ENCODE measurements around the gene RSPRY1. TPM values are rescaled to one million over a fixed set of nuclear protein-coding genes. Genes with fewer than 3 reads are reported as not detected.
"Not testable (repeated sequence)": the region's sequence is repeated elsewhere in the genome, so short reads cannot be mapped to it uniquely, and the experiment has no call there.

Gene RSPRY1
- total RNA-seq, 1 donor from 2014 or later = 44.0 TPM

DNA sequence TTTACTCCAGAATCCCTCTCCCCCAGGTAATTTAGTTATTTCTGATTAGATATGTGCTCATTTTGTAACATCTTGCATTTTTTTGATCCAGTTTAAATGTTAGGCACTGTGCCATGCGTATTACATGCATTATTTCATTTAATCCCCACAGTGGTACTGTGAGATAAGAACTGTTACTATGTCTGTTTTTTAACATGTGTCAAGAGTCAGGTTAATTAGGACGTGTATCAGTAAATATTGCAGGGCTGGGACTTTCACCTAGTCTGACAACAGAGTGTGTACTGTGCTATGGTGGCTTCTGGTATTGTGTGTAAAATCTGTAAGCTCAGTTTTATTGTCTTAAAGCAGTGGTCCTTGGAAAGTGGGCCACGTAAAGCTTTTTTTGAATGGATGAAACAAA, 10.6 kb downstream of the RSPRY1 start:
- no peak for DNase-seq (ENCODE audit: low spot score in 2 of 2, unreplicated experiment in 2 of 2)
- no peaks in the 10 kb centered on the region for H3K9me3 Mint-ChIP-seq
- H3K27ac Mint-ChIP-seq = peak overlapping the region; percentile 24
- TF ChIP-seq, protein P1, sequence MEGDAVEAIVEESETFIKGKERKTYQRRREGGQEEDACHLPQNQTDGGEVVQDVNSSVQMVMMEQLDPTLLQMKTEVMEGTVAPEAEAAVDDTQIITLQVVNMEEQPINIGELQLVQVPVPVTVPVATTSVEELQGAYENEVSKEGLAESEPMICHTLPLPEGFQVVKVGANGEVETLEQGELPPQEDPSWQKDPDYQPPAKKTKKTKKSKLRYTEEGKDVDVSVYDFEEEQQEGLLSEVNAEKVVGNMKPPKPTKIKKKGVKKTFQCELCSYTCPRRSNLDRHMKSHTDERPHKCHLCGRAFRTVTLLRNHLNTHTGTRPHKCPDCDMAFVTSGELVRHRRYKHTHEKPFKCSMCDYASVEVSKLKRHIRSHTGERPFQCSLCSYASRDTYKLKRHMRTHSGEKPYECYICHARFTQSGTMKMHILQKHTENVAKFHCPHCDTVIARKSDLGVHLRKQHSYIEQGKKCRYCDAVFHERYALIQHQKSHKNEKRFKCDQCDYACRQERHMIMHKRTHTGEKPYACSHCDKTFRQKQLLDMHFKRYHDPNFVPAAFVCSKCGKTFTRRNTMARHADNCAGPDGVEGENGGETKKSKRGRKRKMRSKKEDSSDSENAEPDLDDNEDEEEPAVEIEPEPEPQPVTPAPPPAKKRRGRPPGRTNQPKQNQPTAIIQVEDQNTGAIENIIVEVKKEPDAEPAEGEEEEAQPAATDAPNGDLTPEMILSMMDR (IDR thresholded peaks at IDR 0.05; ENCODE audit: unreplicated experiment) = no peak
- no peaks in the 10 kb centered on the region for H3K27me3 Mint-ChIP-seq (ENCODE audit: low read depth)
- peaks cover 21% of the 10 kb centered on the region for H3K4me1 Mint-ChIP-seq
- H3K36me3 Mint-ChIP-seq = no peaks in the 10 kb centered on the region
- no peak overlapping the region for H3K4me3 Mint-ChIP-seq

DNA sequence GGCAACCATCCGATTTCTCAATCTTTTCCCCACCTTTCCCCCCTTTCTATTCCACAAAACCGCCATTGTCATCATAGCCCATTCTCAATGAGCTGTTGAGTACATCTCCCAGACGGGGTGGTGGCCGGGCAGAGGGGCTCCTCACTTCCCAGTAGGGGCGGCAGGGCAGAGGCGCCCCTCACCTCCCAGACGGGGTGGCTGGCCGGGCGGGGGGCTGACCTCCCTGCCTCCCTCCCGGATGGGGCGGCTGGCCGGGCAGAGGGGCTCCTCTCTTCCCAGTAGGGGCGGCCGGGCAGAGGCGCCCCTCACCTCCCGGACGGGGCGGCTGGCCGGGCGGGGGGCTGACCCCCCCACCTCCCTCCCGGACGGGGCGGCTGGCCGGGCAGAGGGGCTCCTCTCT, 14.2 kb downstream of the RSPRY1 start:
- H3K27me3 Mint-ChIP-seq (ENCODE audit: low read depth); H3K4me3 Mint-ChIP-seq; H3K36me3 Mint-ChIP-seq; H3K9me3 Mint-ChIP-seq; DNase-seq (ENCODE audit: low spot score in 2 of 2, unreplicated experiment in 2 of 2); H3K27ac Mint-ChIP-seq: not testable (repeated sequence)
- peaks cover 11% of the 10 kb centered on the region for H3K4me1 Mint-ChIP-seq

DNA sequence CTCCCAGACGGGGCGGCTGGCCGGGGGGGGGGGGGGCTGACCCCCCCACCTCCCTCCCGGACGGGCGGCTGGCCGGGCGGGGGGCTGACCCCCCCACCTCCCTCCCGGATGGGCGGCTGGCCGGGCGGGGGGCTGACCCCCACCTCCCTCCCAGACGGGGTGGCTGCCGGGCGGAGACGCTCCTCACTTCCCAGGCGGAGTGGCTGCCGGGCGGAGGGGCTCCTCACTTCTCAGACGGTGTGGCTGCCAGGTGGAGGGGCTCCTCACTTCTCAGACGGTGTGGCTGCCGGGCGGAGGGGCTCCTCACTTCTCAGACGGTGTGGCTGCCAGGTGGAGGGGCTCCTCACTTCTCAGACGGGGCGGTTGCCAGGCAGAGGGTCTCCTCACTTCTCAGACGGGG, 14.8 kb downstream of the RSPRY1 start:
- H3K4me3 Mint-ChIP-seq; H3K9me3 Mint-ChIP-seq; DNase-seq (ENCODE audit: low spot score in 2 of 2, unreplicated experiment in 2 of 2); H3K27ac Mint-ChIP-seq; H3K27me3 Mint-ChIP-seq (ENCODE audit: low read depth): not testable (repeated sequence)
- Mint-ChIP-seq H3K36me3 (peaks cover 16% of the 10 kb centered on the region), H3K4me1 (peaks cover 11% of the 10 kb centered on the region)

DNA sequence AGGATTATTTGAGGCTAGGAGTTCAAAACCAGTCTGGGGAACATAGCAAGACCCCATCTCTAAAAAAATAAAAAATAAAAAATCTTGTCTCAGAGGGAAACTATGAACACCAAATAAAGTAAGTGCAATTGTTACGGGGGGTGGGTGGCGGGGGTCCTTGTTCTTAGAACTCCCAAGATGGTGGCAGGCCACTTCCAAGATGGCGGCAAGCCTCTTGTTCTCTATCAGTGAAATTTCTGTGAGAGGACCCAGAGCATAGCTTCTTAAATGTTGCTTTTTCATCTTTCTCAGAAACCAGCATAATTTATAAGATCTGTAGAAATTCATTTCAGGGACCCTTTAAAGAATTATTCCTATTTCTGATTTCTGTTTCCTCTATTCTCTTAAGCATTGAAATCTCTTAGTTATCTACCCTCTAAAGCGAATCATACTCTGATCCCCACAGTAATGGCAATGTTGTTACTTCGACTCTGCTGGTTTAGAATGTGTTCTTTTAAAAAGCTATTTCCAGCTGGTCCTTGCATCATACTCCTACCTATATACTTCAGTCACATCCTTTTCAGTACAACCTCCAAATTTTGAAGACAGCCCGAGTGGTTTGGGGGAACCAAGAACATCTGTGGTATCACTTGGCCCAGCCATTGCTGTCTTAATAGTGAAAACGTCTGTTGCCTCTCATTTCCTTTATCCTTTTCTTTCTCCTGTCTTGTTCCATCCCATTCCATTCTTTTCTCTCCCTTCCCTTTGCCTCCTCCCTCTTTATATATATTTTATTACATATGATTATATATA, 16.2 kb downstream of the RSPRY1 start:
- H3K9me3 Mint-ChIP-seq = no peaks in the 10 kb centered on the region
- no peaks in the 10 kb centered on the region for H3K27me3 Mint-ChIP-seq (ENCODE audit: low read depth)
- H3K36me3 Mint-ChIP-seq = peaks cover 19% of the 10 kb centered on the region
- no peak overlapping the region for H3K27ac Mint-ChIP-seq
- TF ChIP-seq, protein P1 (IDR thresholded peaks at IDR 0.05; ENCODE audit: unreplicated experiment) = no peak
- no peak for DNase-seq (ENCODE audit: low spot score in 2 of 2, unreplicated experiment in 2 of 2)
- no peak overlapping the region for H3K4me3 Mint-ChIP-seq
- H3K4me1 Mint-ChIP-seq = no peaks in the 10 kb centered on the region

DNA sequence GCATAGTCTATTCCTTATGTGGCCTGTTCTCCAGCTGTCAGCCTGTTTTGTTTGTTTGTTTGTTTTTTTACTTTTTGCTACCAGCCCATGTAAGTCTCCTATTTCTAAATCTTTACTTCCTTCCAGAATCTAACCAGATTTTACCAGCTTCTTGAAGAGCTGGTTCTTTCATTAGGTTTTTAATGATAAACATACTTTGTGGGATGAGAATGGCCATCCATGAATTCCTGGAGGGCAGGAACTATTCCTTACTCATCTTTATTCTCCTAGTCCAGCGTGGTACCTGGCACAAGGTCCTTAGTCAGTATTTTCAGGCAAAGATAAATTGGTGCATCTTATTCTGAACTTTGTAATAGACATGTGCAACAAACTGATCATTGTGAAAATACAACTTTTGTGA, 17.3 kb downstream of the RSPRY1 start:
- H3K27ac Mint-ChIP-seq = peak overlapping the region; percentile 22
- peaks cover 24% of the 10 kb centered on the region for H3K36me3 Mint-ChIP-seq
- H3K4me3 Mint-ChIP-seq = no peak overlapping the region
- H3K27me3 Mint-ChIP-seq (ENCODE audit: low read depth) = no peaks in the 10 kb centered on the region
- TF ChIP-seq, protein P1 (IDR thresholded peaks at IDR 0.05; ENCODE audit: unreplicated experiment) = no peak
- no peak for DNase-seq (ENCODE audit: low spot score in 2 of 2, unreplicated experiment in 2 of 2)
- H3K4me1 Mint-ChIP-seq = no peaks in the 10 kb centered on the region
- H3K9me3 Mint-ChIP-seq = no peaks in the 10 kb centered on the region

DNA sequence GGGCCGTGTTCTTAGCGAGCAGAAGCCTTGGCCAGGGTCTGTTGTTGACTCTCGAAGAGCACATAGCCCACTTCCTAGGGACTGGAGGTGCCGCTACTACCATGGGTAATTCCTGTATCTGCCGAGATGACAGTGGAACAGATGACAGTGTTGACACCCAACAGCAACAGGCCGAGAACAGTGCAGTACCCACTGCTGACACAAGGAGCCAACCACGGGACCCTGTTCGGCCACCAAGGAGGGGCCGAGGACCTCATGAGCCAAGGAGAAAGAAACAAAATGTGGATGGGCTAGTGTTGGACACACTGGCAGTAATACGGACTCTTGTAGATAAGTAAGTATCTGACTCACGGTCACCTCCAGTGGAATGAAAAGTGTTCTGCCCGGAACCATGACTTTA, 18.5 kb downstream of the RSPRY1 start:
- Mint-ChIP-seq H3K36me3 (peaks cover 28% of the 10 kb centered on the region), H3K27ac (no peak overlapping the region), H3K4me3 (no peak overlapping the region), H3K27me3 (ENCODE audit: low read depth) (no peaks in the 10 kb centered on the region), H3K9me3 (no peaks in the 10 kb centered on the region), H3K4me1 (no peaks in the 10 kb centered on the region)
- TF ChIP-seq, protein P1 (IDR thresholded peaks at IDR 0.05; ENCODE audit: unreplicated experiment) = no peak
- DNase-seq (ENCODE audit: low spot score in 2 of 2, unreplicated experiment in 2 of 2) = no peak
